DND-41 (cell line): ENCODE measurements around the gene GTF2IRD1.

Source experiments
- EZH2 ChIP-seq: IDR thresholded peaks from 3 replicates; pipeline ENCODE4 v1.6.1; 2012; ENCODE audit warnings: borderline replicate concordance, low read depth, mild to moderate bottlenecking, moderate library complexity, low read length, inconsistent platforms; ENCODE audit not compliant: severe bottlenecking
- TF ChIP-seq, protein P1 (sequence below): IDR thresholded peaks from 2 replicates; pipeline ENCODE4 v1.5.1; 2012; ENCODE audit warnings: borderline replicate concordance, low read length, moderate library complexity, mild to moderate bottlenecking; ENCODE audit not compliant: poor library complexity, severe bottlenecking; ENCODE audit errors: extremely low read depth

DNA sequence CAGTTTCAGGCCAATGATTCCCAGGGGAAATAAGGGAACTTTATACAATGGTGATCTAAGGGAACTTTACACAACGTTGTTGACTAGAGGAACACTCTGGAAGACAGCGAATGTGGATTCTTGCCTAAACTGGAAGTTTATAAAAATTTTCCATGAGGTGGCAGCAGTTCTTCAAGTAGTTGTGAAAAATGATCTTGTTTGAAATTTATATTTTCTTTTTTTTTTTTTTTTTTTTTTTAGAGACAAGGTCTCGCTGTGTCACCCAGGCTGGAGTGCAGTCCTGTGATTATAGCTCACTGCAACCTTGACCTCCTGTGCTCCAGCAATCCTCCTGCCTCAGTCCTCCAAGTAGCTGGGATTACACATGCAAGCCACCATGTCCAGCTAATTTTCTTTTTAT, 171.7 kb downstream of the GTF2IRD1 start:
- TF ChIP-seq, protein P1, sequence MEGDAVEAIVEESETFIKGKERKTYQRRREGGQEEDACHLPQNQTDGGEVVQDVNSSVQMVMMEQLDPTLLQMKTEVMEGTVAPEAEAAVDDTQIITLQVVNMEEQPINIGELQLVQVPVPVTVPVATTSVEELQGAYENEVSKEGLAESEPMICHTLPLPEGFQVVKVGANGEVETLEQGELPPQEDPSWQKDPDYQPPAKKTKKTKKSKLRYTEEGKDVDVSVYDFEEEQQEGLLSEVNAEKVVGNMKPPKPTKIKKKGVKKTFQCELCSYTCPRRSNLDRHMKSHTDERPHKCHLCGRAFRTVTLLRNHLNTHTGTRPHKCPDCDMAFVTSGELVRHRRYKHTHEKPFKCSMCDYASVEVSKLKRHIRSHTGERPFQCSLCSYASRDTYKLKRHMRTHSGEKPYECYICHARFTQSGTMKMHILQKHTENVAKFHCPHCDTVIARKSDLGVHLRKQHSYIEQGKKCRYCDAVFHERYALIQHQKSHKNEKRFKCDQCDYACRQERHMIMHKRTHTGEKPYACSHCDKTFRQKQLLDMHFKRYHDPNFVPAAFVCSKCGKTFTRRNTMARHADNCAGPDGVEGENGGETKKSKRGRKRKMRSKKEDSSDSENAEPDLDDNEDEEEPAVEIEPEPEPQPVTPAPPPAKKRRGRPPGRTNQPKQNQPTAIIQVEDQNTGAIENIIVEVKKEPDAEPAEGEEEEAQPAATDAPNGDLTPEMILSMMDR: peak; percentile 17
- no peak for TF ChIP-seq EZH2
